DLD1 (cell line): ENCODE results near the gene DOCK9.
"Not testable (repeated sequence)": the region's sequence is repeated elsewhere in the genome, so short reads cannot be mapped to it uniquely, and the experiment has no call there.

Source experiments
- in situ Hi-C: cut with HindIII; loops from 2 replicates; pipeline ENCODE4 v1.10.0; 2017; ENCODE audit warnings: low sequenced_read_pairs

The DOCK9 gene

GRCh38 chr13:98829541-98829940 lies 148.3 kb downstream of the DOCK9 start:
- in situ Hi-C loops = no loop called here

DNA sequence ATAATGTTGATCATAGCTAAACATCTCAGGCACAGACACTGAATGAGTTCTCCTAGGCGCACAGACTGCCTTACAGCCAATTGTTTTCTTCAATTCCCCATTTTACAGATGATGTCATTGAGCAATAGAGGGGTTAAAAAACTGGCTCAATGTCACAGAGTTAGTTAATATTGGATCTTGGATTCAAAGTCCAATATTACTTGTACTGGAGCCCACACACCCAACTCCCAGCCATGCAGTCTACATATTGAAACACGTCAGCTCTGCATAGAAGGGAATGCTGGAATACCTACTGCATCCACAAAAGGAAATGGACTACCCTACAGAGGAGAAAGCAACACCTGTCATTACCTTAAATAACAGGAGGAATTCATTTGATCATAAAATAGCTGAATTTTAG lies 149.2 kb downstream of the DOCK9 start:
- in situ Hi-C loops = no loop called here

DNA sequence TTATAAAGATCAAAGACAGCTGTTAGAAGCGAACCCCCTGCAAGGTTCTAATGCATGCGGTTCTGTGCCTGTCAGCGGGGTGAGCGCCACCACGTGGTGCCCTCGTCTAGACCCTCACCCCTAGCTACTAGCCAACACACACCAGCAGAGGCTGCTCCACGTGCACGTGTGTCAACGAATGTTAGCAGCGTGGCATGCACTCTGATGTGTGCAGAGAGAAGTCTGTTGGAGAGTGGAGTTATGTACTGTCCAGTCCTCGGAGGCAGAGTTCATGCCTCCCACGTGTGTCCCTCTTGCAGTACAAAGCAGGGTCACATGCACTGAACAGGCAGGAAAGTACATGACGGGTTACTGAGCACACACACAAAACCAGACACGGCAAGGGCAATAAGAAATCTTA lies 150.4 kb downstream of the DOCK9 start:
- in situ Hi-C loops = no loop called here

GRCh38 chr13:98826146-98826545 lies 151.7 kb downstream of the DOCK9 start:
- in situ Hi-C loops = no loop called here

- in situ Hi-C loops = no loop called here
These were observed 152.2 kb downstream of the DOCK9 start for GRCh38 chr13:98825659-98826058.

DNA sequence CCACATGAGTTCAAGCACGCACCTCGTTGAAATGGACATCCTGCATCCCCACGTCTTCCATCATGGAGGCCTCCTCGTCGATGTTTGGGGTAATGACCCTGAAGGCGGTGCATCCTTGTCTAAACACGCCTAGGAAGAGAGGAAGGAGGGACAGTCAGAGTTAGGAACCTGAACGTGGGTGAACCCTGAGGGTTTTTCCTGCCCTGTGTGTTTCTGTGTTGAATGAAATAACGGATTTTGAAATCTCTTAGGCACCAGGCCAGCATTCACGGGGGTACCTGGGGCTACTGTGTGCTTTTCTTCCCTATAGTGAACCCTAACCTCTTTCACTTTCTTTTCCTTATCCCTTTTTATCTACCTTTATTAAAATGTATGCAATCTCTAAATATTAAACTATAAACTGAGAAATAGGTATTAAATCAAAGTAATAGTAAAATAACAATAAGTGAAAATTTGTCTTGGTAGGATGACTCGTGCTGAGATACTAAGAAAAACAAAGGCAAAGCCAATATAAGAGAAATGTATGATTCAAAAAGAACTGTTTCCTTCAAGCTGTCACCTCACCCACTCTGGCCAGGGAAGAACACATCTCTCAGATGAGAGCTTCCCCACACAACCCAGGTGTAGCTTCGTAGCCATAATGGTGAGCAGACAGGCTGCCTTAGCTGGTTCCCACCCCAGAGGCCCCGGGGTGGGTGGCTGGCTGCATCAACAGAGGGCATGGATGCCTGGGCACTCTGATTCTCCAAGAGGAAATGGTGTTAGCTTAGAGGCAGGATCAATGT lies 153.3 kb downstream of the DOCK9 start:
- in situ Hi-C loops = no loop called here

- in situ Hi-C loops = no loop called here
These were observed 154.4 kb downstream of the DOCK9 start for GRCh38 chr13:98823442-98823841.

GRCh38 chr13:98822225-98822606 lies 155.6 kb downstream of the DOCK9 start:
- in situ Hi-C loops = no loop called here

DNA sequence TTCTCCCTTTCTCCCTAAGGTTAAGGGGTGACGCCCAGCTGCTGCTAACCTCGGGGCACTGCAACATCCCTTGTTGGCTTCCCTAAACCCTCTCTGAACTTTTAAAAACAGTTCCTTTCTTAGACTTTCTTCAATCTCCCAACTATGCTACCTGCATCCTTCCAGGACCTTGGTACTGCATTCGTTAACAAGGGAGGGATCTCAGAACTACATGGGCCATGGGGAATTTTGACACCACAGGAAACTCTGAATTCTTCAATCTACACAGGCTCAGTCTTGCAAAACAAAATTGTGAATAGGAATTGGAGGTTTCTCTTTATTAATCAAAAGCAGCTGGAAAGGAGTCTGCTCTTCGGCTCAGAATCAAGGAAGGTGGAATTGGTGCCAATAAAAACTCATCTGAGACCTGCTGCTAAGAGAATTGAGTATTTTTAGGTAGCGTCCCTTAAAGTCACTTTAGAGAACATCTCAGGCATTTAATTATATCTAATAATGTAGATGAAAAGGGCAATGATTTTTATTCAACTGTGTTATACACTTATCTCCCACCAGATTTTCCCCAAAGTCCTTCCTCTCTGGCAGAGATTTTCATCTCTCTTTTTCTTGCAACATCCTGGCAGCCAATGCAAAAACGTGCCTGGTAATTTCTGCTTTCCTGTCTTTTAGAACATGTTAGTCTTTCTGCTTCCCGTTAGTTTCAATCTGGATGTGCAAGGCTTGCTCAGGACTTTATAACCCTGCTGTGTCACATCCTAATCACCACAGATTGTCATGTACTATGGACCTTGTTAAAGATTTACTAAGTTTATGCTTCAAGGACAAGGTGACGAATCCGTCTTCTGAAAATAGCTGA lies 156.3 kb downstream of the DOCK9 start:
- in situ Hi-C loops = no loop called here

DNA sequence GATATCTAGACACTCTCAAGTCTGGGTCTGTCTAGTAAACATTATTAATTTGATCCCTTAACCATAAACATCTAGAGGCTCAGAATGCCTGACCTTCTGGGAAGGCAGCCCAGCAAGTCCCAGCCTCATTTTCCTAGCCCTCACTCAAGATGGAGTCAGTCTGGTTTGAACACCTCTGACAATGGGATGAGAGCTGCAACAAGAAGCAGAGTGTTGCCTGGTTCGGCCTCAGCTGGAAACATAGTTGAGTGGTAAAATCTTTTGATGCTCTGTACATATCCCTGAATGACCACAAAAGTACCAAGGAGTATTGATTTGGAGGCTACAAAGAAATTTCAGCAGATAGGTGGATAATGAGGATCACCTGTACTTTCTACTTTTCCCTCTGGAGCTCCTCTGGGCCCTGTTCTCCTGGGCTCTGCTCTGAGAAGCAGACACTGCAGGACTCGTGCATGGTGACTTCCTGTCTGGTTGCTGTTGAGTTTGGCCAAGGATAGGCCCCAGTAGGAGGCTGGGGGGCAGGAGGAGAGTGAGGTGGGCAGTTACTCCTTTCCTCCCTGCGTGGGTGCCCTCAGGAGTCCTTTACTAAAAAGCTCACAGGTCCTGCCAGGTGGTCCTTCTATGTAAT lies 157.0 kb downstream of the DOCK9 start:
- in situ Hi-C loops = no loop called here

DNA sequence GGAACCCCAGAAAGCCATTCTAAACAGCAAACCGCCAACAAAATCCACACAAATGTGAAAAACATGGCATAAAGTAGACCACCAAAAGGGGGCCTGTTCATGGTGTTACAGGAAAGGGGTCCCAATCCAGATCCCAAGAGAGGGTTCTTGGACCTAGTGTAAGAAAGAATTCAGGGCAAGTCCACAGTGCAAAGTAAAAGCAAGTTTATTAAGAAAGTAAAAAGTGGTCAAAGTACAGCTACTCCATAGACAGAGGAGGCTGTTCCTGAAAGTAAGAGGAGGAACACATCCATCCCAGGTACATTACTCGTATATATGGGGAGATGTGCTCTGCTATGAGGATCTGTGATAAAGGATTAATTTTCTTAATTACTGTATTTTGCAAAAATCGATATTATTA lies 157.6 kb downstream of the DOCK9 start:
- in situ Hi-C loops = no loop called here

DNA sequence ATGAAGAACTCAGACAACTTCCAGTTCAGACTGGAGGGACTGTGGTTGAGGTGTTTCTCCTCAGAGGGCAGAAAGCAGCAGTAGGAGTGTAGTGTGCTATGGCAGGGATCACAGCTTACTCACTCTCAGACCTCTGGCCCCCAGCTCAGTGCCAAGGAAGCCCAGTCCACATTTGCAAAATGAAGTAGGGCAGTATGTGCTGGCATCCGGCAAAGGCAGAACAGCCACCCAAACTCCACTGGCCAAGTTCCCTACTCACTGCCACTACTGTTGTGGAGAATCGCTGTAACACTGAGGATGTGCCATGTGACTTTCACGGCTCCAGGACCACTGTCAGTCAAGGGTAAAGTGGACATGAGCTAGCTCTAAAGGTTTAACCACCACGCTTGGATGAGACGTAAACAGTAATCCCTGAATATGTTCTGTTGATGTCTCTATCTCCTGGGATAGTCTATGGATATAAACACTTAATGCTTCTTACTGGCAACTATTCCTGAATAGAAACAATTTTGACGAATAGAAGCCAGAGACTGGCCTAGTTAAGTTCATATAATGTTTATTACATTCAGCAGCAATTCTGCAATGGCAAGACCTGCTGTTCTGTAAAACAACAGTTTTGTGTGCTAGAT lies 158.4 kb downstream of the DOCK9 start:
- in situ Hi-C loops = no loop called here

DNA sequence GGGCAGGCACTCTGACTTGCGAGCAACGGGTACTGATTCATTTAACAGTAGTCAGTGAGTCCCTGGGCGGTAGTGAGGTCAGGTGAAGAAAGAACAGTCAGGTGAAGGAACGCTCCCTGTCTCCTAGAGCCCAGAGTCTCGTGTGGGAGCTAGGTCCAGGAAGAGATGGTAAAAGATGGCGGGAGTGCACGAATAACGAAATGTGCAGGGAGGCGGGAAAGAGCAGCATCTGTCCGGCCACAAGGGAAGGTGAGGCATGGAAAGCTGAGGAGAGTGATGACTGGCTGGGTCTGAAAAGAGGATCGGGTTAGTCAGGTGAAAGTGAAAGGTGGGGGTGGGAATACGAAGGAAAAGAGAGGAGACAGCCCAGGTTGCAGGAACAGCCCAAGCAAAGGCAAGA lies 161.5 kb downstream of the DOCK9 start:
- in situ Hi-C loops = no loop called here

DNA sequence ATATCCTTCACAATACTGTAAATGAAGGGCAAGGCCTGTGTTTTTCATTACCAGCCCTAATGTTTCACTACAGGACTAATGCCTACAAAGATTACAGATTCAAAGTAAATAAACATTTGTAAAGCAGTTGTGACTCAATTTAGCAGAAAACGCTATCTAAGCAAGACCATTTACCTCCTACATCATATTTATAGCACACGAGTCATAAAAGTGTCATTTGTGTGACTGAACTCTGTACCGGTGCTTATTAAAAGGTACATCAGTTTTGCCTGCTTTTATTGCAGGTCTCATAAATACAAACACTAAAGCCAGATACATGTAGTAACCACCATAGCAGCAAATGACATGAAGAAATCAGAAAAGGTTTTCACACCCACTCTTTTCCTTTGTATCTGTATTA lies 163.9 kb downstream of the DOCK9 start:
- in situ Hi-C loops = no loop called here

GRCh38 chr13:98812186-98812790 lies 165.6 kb downstream of the DOCK9 start:
- in situ Hi-C loops = not testable (repeated sequence)

DNA sequence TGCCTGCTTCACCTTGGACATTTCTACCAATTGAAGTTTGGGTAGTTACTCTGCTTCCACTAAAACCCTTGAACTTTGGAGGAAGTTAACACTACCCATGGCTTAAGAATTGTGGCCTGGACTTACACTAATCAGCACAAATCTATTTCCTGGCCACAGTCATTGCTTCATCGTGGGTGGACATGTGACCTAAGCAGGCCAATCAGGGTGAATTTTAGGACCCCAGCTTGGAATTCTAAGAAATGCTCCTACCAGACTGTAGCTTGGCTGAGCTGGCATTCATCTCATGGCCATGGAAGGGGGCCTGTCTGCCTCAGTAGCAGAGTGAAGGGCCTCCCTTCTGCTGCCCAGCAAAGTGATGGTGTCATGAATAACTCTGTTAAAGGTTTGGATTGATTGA lies 167.1 kb downstream of the DOCK9 start:
- in situ Hi-C loops = no loop called here

DNA sequence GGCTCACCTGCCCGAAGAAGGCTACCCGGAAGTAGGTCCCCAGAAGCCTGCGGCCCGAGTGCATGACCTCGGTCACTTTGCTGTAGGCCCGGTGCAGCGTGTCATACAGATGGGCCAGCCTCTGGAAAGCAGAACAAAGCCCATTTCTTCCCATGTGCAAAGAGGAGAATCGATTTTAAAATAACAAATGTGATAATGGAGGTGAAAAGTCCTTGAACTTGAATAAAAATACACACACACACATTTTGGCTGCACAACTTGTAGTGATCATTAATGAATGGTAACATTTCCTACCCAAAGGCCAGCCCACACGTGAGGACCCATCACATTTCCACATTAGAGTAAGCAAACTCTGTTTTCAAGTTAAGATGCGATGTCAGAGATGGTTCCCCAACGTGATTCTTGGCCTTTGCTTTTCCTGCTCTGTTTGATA lies 168.5 kb downstream of the DOCK9 start:
- in situ Hi-C loops = no loop called here

GRCh38 chr13:98807774-98808173 lies 170.1 kb downstream of the DOCK9 start:
- in situ Hi-C loops = no loop called here

DNA sequence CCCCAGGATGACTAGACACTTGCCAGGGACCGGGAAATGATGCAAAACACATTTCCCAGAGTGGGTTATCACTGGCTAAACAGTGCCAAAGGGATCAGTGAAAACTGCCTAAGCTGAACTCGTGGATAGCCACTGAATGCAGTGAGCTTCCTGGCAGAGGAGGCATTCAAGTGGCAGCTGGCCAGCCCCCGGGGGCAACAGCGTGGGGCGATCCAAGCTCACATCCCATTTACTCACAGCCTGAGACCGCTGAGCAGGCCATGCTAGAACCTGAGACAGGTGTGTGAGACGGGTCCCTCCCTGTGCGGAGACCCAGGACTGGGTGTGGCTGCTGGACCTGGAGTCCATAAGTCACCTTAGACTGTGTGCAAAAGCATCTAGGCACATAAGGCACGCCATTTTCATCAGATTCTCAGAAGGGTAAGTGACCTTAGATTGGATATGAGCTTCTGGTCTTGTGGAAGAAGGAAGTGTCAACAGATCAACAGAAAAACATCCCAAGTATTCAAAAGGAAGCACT lies 173.5 kb downstream of the DOCK9 start:
- in situ Hi-C loops = no loop called here

- in situ Hi-C loops = no loop called here
These were observed 173.9 kb downstream of the DOCK9 start for GRCh38 chr13:98803921-98804320.

DNA sequence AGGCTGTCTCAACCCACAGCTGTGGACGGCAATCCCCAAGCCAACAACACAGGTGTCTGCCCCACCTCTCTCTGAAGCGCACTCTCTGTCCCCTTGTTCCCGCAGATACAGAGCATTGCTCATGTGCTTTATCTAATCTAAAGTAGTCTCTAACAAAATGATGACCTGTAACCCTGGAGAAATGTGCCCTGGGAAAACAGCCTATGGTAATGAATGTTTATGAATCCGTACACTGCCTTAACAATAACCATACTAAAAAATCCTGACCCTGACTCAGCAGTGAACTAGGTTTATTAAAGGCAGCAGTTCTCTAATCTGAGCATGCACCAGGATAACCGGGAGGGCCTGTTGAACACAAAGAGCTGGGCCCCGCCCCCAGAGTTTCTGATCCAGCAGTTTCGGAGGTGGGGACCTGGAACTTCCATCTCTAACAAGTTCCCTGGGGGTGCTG lies 174.7 kb downstream of the DOCK9 start:
- in situ Hi-C loops = no loop called here
